ENCODE results near the gene DLX6.
"Not testable (repeated sequence)": the region's sequence is repeated elsewhere in the genome, so short reads cannot be mapped to it uniquely, and the experiment has no call there.

The DLX6 gene

GRCh38 chr7:97025983-97026714 is 20.8 kb downstream of the DLX6 start:
- TF ChIP-seq, protein P1, sequence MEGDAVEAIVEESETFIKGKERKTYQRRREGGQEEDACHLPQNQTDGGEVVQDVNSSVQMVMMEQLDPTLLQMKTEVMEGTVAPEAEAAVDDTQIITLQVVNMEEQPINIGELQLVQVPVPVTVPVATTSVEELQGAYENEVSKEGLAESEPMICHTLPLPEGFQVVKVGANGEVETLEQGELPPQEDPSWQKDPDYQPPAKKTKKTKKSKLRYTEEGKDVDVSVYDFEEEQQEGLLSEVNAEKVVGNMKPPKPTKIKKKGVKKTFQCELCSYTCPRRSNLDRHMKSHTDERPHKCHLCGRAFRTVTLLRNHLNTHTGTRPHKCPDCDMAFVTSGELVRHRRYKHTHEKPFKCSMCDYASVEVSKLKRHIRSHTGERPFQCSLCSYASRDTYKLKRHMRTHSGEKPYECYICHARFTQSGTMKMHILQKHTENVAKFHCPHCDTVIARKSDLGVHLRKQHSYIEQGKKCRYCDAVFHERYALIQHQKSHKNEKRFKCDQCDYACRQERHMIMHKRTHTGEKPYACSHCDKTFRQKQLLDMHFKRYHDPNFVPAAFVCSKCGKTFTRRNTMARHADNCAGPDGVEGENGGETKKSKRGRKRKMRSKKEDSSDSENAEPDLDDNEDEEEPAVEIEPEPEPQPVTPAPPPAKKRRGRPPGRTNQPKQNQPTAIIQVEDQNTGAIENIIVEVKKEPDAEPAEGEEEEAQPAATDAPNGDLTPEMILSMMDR (IDR thresholded peaks at IDR 0.05; ENCODE audit: low read depth, low read length) = no peak
- DNase-seq (ENCODE audit: extremely low read depth, low read depth) = no peak

DNA sequence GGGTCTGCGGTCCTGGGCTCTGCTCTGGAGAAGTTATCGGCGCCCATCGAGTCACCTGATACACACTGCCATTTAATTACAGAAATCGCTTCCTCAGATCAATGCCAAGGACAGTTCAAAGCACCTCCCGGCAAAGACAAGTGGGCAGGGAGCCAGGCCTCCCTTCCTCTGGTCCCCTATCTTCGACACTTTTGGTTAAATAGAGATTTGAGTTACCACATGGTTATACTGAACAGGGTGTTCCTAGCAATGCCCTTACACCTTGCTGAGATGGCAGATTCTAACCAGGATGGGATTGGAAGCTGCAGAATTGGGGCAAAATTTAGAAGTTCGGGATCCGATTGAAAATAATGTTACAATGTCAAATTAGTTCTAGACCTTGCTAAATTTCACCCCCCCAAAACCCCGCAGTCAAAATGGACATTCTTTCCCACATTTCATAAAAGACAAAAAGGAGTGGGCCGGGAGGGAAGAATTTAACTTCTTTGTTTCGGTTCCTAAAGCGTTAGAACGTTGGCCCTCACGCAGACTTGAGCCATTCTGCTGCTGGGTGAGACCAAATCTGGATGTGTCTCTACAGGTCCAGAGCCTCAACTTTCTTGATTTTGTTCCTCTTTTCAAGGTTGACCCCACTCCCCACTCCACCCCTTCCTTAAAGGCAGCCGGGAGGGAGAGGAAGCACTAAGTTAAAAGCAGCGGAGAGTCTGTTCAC is 21.5 kb downstream of the DLX6 start:
- TF ChIP-seq, protein P1 (IDR thresholded peaks at IDR 0.05; ENCODE audit: low read depth, low read length) = no peak
- no peak for DNase-seq (ENCODE audit: extremely low read depth, low read depth)

GRCh38 chr7:97027427-97028234 is 22.3 kb downstream of the DLX6 start:
- TF ChIP-seq, protein P1 (IDR thresholded peaks at IDR 0.05; ENCODE audit: low read depth, low read length) = peak; percentile 97
- peak; percentile 72 for DNase-seq (ENCODE audit: extremely low read depth, low read depth)

DNA sequence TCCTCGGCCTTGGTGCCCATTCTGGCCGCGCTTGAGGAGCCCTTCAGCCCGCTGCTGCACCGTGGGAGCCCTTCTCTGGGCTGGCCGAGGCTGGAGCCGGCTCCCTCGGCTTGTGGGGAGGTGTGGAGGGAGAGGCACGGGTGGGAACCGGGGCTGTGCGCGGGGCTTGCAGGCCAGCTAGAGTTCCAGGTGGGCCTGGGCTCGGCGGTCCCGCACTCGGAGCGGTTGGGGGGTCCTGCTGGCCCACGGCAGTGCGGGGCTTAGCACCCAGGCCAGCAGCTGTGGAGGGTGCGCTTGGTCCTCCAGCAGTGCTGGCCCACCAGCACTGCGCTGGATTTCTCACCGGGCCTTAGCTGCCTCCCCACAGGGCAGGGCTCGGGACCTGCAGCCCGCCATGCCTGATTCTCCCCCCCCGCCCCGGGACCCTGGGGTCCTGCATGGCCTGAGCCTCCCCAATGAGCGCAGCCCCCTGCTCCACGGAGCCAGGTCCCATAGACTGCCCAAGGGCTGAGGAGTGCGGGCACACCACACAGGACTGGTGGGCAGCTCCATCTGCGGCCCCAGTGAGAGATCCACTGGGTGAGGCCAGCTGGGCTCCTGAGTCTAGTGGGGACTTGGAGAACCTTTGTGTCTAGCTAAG is 29.0 kb downstream of the DLX6 start:
- DNase-seq (ENCODE audit: extremely low read depth, low read depth) = not testable (repeated sequence)

DNA sequence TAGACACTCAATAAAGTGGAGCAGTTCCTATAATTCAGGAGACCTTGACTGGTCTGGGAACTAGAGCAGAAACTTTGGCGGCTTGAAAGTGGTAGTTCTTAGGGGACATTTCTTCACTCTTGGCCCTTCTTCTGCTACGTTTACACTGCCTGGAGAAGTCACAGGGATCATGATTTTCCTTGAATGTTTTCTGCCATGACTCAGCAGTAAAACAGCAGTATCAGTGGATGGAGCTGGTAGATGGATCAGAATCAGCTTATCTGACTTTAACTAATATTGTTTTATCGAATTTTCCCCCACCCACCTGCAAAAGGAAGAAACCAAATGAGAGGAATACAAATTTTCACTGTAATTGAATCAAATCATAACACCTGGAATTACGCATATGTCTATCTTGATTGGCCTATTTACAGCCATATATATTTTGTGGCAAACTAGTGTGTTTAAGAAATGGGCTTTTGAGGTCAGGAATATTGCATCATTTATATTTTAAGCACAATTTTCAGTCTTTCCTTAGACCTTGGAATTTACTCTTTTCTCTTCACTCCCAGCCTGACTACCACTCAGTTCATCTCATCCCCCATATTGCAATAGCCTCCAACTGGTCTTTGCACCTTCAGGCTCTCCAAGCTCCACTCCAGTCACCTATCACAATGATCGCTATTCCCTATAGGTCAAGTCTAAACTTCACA is 34.2 kb downstream of the DLX6 start:
- DNase-seq (ENCODE audit: extremely low read depth, low read depth) = no peak
- TF ChIP-seq, protein P1 (IDR thresholded peaks at IDR 0.05; ENCODE audit: low read depth, low read length) = no peak

GRCh38 chr7:97043281-97043680 is 37.9 kb downstream of the DLX6 start:
- TF ChIP-seq, protein P1 (IDR thresholded peaks at IDR 0.05; ENCODE audit: low read depth, low read length) = no peak
- DNase-seq (ENCODE audit: extremely low read depth, low read depth) = no peak

Measured in AG09319 (cell line).